NT2/D1 (cell line): ENCODE results near the gene TACR1.

Source experiments
- SUZ12 ChIP-seq: IDR thresholded peaks from 2 replicates; pipeline ENCODE4 v1.6.1; 2011; ENCODE audit not compliant: insufficient read length, insufficient read depth; ENCODE audit errors: extremely low read depth
- YY1 ChIP-seq: IDR thresholded peaks from 2 replicates; pipeline ENCODE4 v1.6.1; 2011; ENCODE audit not compliant: insufficient read length, insufficient read depth
- ZNF274 ChIP-seq: IDR thresholded peaks from 2 replicates; pipeline ENCODE4 v1.6.1; 2011; ENCODE audit warnings: mild to moderate bottlenecking, low read depth, low read length

DNA sequence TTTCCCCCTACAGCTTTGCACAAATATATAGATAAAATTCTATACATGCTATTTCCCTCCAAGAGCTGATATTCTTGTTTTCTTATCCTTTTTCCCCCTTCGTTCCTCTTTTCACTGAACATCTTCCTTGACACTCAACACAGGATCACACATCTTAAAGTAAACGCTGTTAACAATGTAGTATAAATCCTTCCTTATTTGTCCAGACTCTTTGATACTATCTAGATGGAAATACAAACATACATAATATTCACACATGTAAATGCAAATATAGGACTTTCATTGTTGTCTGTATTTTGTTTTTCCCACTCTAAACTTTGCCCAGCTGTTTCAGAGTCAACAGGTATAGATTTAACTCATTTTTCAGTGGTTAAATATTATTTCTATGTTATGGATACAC lies 3.0 kb upstream of the TACR1 start:
- TF ChIP-seq ZNF274 (no peak), SUZ12 (no peak), YY1 (no peak)
